ENCODE results near the gene CIROP.
A peak's percentile ranks its signal among the peaks of the same experiment; 100 is the strongest.

Gene CIROP

DNA sequence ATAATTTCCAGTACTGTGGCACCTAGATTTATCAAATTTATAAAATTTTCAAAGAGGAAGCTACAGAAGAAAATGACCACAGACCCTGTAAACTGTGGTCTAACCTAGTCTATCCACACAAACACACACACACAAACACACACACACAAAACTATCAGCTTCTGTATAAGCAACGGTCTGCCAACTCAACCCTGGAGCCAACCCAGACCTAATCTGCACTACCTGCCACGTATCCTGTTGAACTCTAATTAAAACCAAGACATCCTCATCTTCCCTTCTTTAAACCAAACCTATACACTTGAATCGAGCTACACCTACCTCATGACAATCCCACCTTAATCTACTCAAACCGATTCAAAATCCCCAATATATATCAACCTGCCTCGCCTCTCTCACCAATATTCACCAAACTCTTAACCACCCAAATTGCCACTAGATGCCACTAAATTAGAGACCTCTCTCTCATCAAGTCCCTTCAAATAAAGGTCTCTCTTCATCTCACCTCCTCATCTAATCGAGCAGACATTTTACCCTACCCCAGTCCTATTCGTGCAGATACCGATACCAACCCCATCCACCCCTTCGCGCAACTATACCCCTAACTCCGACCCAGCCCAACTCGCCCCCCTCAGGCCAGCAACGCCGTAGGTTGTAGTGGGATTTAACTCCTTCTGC is 10.7 kb downstream of the CIROP start:
- TF ChIP-seq, protein P1, sequence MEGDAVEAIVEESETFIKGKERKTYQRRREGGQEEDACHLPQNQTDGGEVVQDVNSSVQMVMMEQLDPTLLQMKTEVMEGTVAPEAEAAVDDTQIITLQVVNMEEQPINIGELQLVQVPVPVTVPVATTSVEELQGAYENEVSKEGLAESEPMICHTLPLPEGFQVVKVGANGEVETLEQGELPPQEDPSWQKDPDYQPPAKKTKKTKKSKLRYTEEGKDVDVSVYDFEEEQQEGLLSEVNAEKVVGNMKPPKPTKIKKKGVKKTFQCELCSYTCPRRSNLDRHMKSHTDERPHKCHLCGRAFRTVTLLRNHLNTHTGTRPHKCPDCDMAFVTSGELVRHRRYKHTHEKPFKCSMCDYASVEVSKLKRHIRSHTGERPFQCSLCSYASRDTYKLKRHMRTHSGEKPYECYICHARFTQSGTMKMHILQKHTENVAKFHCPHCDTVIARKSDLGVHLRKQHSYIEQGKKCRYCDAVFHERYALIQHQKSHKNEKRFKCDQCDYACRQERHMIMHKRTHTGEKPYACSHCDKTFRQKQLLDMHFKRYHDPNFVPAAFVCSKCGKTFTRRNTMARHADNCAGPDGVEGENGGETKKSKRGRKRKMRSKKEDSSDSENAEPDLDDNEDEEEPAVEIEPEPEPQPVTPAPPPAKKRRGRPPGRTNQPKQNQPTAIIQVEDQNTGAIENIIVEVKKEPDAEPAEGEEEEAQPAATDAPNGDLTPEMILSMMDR (conservative IDR thresholded peaks at IDR 0.05; ENCODE audit: control insufficient read depth, insufficient read depth, low read depth, low read length) = peak; percentile 23
- DNase-seq (ENCODE audit: low read depth) = no peak

DNA sequence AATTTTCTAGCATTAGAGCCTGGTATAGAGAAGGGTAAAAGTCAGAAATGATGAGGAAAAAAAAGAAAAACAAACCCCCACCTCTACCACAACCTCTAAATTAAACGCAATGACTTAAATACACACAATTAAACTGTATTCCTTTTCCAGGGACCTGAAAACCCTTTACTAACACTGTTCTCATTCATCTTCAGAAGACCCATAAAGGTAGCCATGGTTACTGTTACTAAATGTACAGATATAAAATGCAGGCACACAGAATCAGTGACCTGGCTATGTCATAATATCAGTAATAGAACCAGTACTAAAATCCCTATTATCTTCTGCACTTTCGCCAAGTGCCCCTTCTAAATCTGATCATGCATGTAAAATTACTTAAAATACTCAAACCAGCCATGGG is 11.3 kb downstream of the CIROP start:
- TF ChIP-seq, protein P1 (conservative IDR thresholded peaks at IDR 0.05; ENCODE audit: control insufficient read depth, insufficient read depth, low read depth, low read length) = no peak
- peak overlapping the region; percentile 97 for H3K4me3 ChIP-seq (ENCODE audit: control insufficient read depth, low read depth, low read length)
- DNase-seq (ENCODE audit: low read depth) = no peak

More for the DNA sequence above, 10.7 kb downstream of the CIROP start:
- peak overlapping the region; percentile 97 for H3K4me3 ChIP-seq (ENCODE audit: control insufficient read depth, low read depth, low read length)

DNA sequence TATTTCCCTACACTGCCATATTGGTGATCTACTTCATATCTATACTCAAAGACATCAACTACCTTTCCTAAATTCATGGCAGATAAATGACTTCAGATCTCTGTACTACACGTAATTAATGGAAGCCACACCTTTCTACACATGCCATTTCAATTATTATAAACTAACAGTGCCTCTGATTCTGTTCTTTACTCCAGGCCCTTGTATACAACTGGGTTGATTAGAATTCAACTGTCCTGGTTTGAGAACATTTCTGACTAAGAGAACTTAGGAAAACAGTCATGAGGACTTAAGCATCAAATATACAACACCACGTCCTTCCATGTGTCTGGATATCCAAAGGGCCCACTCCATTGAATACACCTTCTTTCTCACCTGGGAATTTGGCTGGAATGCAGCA is 11.7 kb downstream of the CIROP start:
- peak overlapping the region; percentile 97 for H3K4me3 ChIP-seq (ENCODE audit: control insufficient read depth, low read depth, low read length)
- no peak for DNase-seq (ENCODE audit: low read depth)
- TF ChIP-seq, protein P1 (conservative IDR thresholded peaks at IDR 0.05; ENCODE audit: control insufficient read depth, insufficient read depth, low read depth, low read length) = no peak

DNA sequence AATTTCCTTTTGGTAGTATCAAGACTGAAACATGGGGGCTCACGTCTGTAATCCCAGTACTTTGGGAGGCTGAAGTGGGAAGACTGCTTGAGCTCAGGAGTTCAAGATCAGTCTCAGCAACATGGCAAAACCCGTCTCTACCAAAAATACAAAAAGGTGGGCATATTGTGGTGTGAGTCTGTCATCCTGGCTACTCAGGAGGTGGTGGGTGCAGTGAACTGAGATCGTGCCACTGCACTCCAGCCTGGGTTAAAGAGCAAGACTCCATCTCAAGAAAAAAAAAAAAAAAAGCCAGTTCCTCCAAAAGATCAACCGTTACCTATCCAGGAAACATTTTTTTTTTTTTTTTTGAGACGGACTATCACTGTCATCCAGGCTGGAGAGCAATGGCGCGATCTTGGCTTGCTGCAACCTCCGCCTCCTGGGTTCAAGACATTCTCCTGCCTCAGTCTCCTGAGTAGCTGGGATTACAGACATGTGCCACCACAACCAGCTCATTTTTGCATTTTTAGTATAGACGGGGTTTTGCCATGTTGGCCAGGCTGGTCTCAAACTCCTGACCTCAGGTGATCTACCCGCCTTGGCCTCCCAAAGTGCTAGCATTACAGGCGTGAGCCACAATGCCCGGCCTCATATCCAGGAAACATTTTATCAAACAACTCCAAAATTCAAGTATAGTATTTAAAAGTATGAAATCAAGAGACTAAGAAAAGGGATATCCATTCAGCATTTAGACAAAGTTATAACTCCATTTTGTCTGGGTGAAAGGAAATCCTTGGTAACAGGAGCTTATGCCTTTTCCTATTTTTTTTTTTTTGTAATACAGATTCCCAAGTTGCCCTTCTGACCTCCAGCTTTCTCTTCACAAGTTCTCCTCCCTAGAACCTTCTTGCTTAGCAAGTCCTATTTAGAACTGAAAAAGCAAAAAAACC is 13.2 kb downstream of the CIROP start:
- TF ChIP-seq, protein P1 (conservative IDR thresholded peaks at IDR 0.05; ENCODE audit: control insufficient read depth, insufficient read depth, low read depth, low read length) = no peak
- DNase-seq (ENCODE audit: low read depth) = no peak
- H3K4me3 ChIP-seq (ENCODE audit: control insufficient read depth, low read depth, low read length) = no peak overlapping the region

DNA sequence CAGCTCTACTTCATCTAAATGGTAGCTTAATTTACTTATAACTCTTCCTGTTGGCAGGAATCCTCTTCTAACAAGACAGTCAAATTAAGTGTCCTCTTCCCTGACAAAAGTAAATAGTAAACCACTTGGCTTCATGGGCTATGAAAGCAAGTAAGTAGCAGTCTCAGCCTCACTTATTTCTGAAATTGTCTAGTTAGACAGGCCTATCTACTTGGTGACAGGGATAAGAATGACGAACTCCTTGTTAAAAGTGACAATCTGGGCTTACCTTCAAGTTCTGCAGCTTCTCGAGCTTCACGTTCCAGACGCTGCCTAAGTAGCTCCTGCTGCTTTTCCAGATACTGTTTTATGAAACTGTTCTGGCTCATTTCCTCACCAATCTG is 14.5 kb downstream of the CIROP start:
- DNase-seq (ENCODE audit: low read depth) = no peak
- no peak overlapping the region for H3K4me3 ChIP-seq (ENCODE audit: control insufficient read depth, low read depth, low read length)
- TF ChIP-seq, protein P1 (conservative IDR thresholded peaks at IDR 0.05; ENCODE audit: control insufficient read depth, insufficient read depth, low read depth, low read length) = no peak

DNA sequence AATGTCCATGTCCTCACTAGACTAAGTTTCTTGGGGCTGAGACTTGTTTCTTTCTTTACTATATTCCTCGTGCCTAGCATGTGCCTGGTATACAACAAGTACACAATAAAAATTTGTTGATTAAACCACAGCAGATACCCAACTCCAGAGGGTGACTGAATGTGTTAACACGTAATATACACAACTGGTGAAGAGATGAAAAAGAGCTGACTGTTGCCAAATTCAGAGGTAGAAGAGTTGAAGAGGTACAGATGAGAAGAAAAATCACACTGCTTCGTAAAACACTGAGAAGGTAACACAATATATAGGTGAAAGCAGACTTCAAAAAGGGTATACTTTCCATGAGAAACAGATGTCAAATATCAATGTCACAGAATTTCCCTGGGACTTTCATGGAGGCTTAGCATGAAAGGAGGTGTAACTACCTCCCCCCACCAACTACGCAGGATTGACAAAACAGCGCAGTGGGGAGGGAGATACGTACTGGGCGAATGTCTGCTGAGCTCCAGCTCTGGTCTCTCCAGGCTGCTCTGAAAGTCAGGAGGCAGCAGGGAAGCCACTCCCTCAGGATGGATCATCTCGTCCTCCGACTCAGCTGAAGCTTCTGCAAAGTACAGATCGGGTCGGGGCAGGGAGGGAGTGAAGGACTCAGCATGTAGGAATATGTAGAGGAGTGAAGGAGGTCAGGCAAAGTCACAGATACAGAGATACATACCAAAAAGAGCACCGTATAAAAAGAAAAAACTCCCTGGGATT is 15.1 kb downstream of the CIROP start:
- DNase-seq (ENCODE audit: low read depth) = no peak
- no peak overlapping the region for H3K4me3 ChIP-seq (ENCODE audit: control insufficient read depth, low read depth, low read length)
- TF ChIP-seq, protein P1 (conservative IDR thresholded peaks at IDR 0.05; ENCODE audit: control insufficient read depth, insufficient read depth, low read depth, low read length) = no peak

Data from fibroblast of mammary gland (primary cell).